ENCODE data around the gene STPG2.

DNA sequence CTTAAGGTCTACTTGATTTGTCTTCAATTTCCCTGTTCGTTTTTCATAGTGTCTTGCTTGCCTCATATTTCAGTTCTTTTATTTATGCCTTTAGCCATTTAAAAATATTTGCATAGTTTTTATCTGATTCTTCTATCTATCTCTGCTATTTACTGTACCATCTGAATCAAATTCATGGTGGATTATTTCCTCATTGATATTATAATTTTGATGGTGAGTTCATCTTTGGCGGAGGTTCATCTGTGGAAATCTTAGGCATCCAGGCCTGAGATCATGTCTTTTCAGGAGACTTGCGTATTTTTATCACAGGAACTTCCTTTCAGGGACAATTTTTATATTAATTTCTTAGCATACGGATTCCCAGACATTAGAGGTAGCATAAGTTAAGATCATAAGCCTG, 275.2 kb downstream of the STPG2 start:
- TF ChIP-seq LEF1 (IDR thresholded peaks at IDR 0.05; ENCODE audit: borderline replicate concordance), result no peak
- TF ChIP-seq FOXK2 (IDR thresholded peaks at IDR 0.05), result no peak
- TF ChIP-seq FOXM1 (IDR thresholded peaks at IDR 0.05; ENCODE audit: borderline replicate concordance), result no peak
- TF ChIP-seq SUZ12 (IDR thresholded peaks at IDR 0.05), result no peak
- TF ChIP-seq FOXA1 (IDR thresholded peaks at IDR 0.05), result no peak
- TF ChIP-seq, protein P1, sequence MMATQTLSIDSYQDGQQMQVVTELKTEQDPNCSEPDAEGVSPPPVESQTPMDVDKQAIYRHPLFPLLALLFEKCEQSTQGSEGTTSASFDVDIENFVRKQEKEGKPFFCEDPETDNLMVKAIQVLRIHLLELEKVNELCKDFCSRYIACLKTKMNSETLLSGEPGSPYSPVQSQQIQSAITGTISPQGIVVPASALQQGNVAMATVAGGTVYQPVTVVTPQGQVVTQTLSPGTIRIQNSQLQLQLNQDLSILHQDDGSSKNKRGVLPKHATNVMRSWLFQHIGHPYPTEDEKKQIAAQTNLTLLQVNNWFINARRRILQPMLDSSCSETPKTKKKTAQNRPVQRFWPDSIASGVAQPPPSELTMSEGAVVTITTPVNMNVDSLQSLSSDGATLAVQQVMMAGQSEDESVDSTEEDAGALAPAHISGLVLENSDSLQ (IDR thresholded peaks at IDR 0.05), result no peak
- no peak for TF ChIP-seq CTBP1 (IDR thresholded peaks at IDR 0.05; ENCODE audit: borderline replicate concordance)
- TF ChIP-seq TARDBP (IDR thresholded peaks at IDR 0.05), result no peak
- TF ChIP-seq BHLHE40 (IDR thresholded peaks at IDR 0.05; ENCODE audit: borderline replicate concordance), result no peak
- no peak for TF ChIP-seq ZNF384 (IDR thresholded peaks at IDR 0.05)

Data from HEK293T (cell line).